ENCODE data around the gene KLHDC9.

Gene KLHDC9

GRCh38 chr1:161074676-161075368 lies 23.3 kb upstream of the KLHDC9 start:
- H3K27ac ChIP-seq: peak overlapping the region; percentile 77
- ChIA-PET POLR2A (ENCODE audit: low non-redundant PET) (no interaction called here), CTCF (interaction anchor here (0.6 to 6.8 kb wide), 8 partner anchors 14 to 1012 kb away, joined by 3 to 75 read pairs (median 4); partner anchors contain the start of genes KLHDC9, NECTIN4 and USF1)
- no peak for TF ChIP-seq CTCF (conservative IDR thresholded peaks at IDR 0.05; ENCODE audit: low read depth)
- DNase-seq (ENCODE audit: low spot score): peak; percentile 98

GRCh38 chr1:161076410-161076809 lies 21.8 kb upstream of the KLHDC9 start:
- no peak for TF ChIP-seq CTCF (conservative IDR thresholded peaks at IDR 0.05; ENCODE audit: low read depth)
- POLR2A ChIA-PET (ENCODE audit: low non-redundant PET): no interaction called here
- H3K27ac ChIP-seq: peak overlapping the region; percentile 17; the same call in 1 of the 2 replicates
- DNase-seq (ENCODE audit: low spot score): no peak
- CTCF ChIA-PET: interaction anchor here (0.6 to 1.2 kb wide), 3 partner anchors 9 to 74 kb away, joined by 3 to 5 read pairs (median 3); partner anchors contain the start of gene USF1

DNA sequence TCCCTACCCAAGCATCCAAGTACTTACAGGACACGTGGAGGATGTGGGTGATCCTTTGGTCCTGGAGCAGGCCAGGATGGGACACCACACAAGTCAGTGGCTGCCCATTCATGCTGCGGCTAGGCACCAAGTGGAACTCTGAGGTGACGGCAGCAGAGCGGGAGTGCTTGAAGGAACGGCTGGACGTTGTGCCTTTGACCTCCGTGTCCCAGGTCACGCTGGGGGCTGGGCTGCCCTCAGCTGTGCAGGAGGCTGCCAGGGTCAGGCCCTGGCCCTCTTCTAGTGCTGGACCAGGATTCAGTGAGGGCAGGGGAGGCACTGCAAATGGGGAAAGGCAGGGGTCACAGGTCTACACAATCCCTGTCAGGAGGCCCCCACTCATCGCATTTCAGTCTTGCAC lies 20.7 kb upstream of the KLHDC9 start:
- POLR2A ChIA-PET (ENCODE audit: low non-redundant PET): no interaction called here
- no peak overlapping the region for H3K27ac ChIP-seq
- CTCF ChIA-PET: no interaction called here
- no peak for TF ChIP-seq CTCF (conservative IDR thresholded peaks at IDR 0.05; ENCODE audit: low read depth)
- no peak for DNase-seq (ENCODE audit: low spot score)

DNA sequence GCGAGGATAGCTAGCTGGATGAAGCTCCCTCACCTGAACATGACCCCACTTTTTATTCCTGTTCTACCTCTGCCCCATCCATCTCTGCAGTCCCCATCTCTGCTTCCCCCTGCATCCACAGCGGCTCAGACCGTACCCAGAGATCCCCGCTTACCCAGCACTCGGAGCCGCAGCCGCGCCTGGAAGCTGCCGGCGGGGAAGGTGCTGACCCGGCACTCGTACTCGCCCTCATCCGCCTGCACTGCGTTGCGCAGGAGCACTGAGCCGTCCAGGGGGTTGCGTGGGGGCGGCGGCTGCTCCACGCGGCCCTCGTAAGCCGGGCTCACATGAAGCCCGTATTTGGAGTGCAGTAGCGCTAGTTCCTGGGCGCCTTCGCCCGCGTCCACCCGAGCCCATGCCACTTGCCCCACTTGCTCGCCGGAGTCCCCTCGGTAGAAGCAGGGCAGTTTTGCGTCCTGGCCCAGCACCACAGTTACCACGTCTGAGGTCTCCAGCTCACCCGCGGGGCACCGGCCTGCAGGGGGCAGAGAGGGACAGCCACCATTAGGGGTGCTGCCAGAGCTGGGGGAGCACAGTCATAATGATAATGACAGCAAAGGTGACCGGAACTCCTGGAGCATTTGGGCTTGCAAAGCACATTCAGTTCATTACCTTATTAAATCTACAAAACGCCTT lies 18.6 kb upstream of the KLHDC9 start:
- ChIA-PET POLR2A (ENCODE audit: low non-redundant PET) (no interaction called here), CTCF (interaction anchor here (1.0 kb wide), 1 partner anchor 176 kb away, joined by 3 read pairs; no protein-coding TSS in a partner anchor)
- no peak overlapping the region for H3K27ac ChIP-seq
- no peak for DNase-seq (ENCODE audit: low spot score)
- TF ChIP-seq CTCF (conservative IDR thresholded peaks at IDR 0.05; ENCODE audit: low read depth): no peak

DNA sequence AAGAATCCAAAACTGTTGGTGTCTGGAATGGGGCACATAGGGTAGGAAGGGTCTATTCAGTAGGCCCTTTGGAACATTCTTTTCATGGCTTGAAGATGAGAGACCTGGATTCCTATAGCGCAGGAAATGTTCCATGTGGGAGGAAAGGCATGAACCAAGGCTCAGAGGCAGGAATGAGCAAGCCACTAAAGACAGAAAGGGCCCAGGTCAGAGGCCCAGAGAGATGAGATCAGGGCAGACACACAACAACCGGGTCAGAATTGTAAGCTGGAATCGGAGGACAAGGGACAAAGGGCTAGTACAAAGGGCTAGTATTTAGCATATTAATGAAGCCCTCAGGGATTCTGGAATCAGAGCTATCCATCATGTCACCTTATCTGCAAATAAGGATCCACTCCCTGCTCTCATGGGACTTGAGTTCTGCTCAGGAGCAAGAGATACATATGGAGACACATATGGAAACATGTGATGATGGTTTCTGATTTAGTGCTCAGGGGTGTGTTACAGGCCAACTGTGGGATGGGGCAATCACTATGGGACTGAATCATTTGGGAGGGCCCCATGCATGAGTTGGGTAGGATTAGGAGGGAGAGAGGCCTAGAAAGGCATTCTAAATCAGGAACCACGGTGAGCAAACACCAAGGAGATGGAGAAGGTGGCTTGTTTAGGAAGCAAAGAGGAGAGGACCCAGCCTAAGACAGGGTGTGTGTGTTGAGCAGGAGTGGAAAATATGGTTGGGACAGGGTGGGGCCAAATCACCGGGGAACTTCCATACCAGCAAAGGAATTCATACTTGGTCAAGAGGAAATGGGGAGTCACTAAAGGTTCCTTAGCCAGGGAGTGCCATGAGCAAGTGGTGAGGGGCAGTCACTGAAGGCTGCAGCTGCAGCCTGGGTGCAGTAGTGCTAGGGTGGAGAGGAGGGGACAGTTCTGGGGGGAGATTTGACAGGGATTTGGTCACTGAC lies 17.4 kb upstream of the KLHDC9 start:
- TF ChIP-seq CTCF (conservative IDR thresholded peaks at IDR 0.05; ENCODE audit: low read depth): no peak
- ChIA-PET POLR2A (ENCODE audit: low non-redundant PET) (no interaction called here), CTCF (interaction anchor here (0.5 to 1.8 kb wide), 3 partner anchors 17 to 177 kb away, joined by 3 to 4 read pairs (median 3); no protein-coding TSS in a partner anchor)
- DNase-seq (ENCODE audit: low spot score): no peak
- peak overlapping the region; percentile 80 for H3K27ac ChIP-seq

- POLR2A ChIA-PET (ENCODE audit: low non-redundant PET): no interaction called here
- no peak for DNase-seq (ENCODE audit: low spot score)
- CTCF ChIA-PET: interaction anchor here (1.8 kb wide), 1 partner anchor 16 kb away, joined by 4 read pairs; no protein-coding TSS in a partner anchor
- no peak for TF ChIP-seq CTCF (conservative IDR thresholded peaks at IDR 0.05; ENCODE audit: low read depth)
- peak overlapping the region; percentile 80 for H3K27ac ChIP-seq
These were observed 16.6 kb upstream of the KLHDC9 start for GRCh38 chr1:161081519-161081918.
